H9 (cell line): ENCODE results near the gene MAP3K2. TPM values are rescaled to one million over a fixed set of nuclear protein-coding genes. Genes with fewer than 3 reads are reported as not detected.

Experiments
- DNase-seq: peaks from one replicate; pipeline ENCODE4 v3.0.0-alpha.2; 2017
- H2AFZ ChIP-seq: one replicate; pipeline ENCODE4 v1.6.1; 2013; ENCODE audit warnings: mild to moderate bottlenecking, low read length, control low read depth, moderate library complexity
- H2AK5ac ChIP-seq: 2 replicates; pipeline ENCODE4 v1.6.1; 2013; ENCODE audit warnings: low read length, control low read depth, mixed read lengths; ENCODE audit not compliant: insufficient read length
- H2BK120ac ChIP-seq: one replicate; pipeline ENCODE4 v1.6.1; 2013; ENCODE audit warnings: low read depth, mild to moderate bottlenecking, low read length, control low read depth, inconsistent platforms; ENCODE audit not compliant: poor library complexity, severe bottlenecking
- H2BK12ac ChIP-seq: 2 replicates; pipeline ENCODE4 v1.6.1; 2013; ENCODE audit warnings: low read length, control low read depth, mixed read lengths, low read depth; ENCODE audit not compliant: insufficient read length
- H2BK15ac ChIP-seq: 2 replicates; pipeline ENCODE4 v1.6.1; 2013; ENCODE audit warnings: low read depth, low read length, control low read depth
- H2BK20ac ChIP-seq: one replicate; pipeline ENCODE4 v1.6.1; 2013; ENCODE audit warnings: low read depth, mild to moderate bottlenecking, low read length, control low read depth, inconsistent platforms; ENCODE audit not compliant: poor library complexity, severe bottlenecking
- H2BK5ac ChIP-seq: 2 replicates; pipeline ENCODE4 v1.6.1; 2013; ENCODE audit warnings: low read length, control low read depth, mixed read lengths; ENCODE audit not compliant: insufficient read length
- H3K14ac ChIP-seq: 2 replicates; pipeline ENCODE4 v1.6.1; 2013; ENCODE audit warnings: low read length, control low read depth; ENCODE audit not compliant: insufficient read depth
- H3K18ac ChIP-seq: 2 replicates; pipeline ENCODE4 v1.6.1; 2013; ENCODE audit warnings: low read depth, mild to moderate bottlenecking, mixed read lengths, low read length, control low read depth; ENCODE audit not compliant: insufficient read length
- H3K23ac ChIP-seq: 2 replicates; pipeline ENCODE4 v1.6.1; 2013; ENCODE audit warnings: low read length, control low read depth, mixed read lengths, low read depth; ENCODE audit not compliant: insufficient read length
- H3K23me2 ChIP-seq: 2 replicates; pipeline ENCODE4 v1.6.1; 2013; ENCODE audit warnings: low read depth, mild to moderate bottlenecking, mixed read lengths, low read length, control low read depth; ENCODE audit not compliant: insufficient read length, poor library complexity, severe bottlenecking
- H3K27ac ChIP-seq: 2 replicates; pipeline ENCODE4 v1.5.1; 2013; ENCODE audit warnings: low read length, control low read depth, mixed read lengths, low read depth; ENCODE audit not compliant: insufficient read length
- H3K27me3 ChIP-seq: 2 replicates; pipeline ENCODE4 v1.6.1; 2013; ENCODE audit warnings: low read length, control low read depth, inconsistent platforms; ENCODE audit not compliant: insufficient read depth
- H3K4ac ChIP-seq: 2 replicates; pipeline ENCODE4 v1.6.1; 2013; ENCODE audit warnings: low read depth, mild to moderate bottlenecking, control low read depth, inconsistent platforms, low read length, moderate library complexity
- H3K4me1 ChIP-seq: 2 replicates; pipeline ENCODE4 v1.6.1; 2013; ENCODE audit warnings: low read length, control low read depth, inconsistent platforms; ENCODE audit not compliant: insufficient read depth
- H3K4me2 ChIP-seq: 2 replicates; pipeline ENCODE4 v1.6.1; 2013; ENCODE audit warnings: low read length, control low read depth, mixed read lengths; ENCODE audit not compliant: insufficient read length, insufficient read depth
- H3K56ac ChIP-seq: 2 replicates; pipeline ENCODE4 v1.6.1; 2013; ENCODE audit warnings: low read depth, mild to moderate bottlenecking, mixed read lengths, low read length, control low read depth; ENCODE audit not compliant: insufficient read length
- H3K79me1 ChIP-seq: 2 replicates; pipeline ENCODE4 v1.6.1; 2013; ENCODE audit warnings: low read depth, mild to moderate bottlenecking, moderate library complexity, low read length, control low read depth, inconsistent platforms; ENCODE audit not compliant: insufficient read depth, poor library complexity, severe bottlenecking
- H3K79me2 ChIP-seq: 2 replicates; pipeline ENCODE4 v1.6.1; 2013; ENCODE audit warnings: low read length, control low read depth, inconsistent platforms; ENCODE audit not compliant: insufficient read depth
- H3K9ac ChIP-seq: 2 replicates; pipeline ENCODE4 v1.6.1; 2013; ENCODE audit warnings: low read length, control low read depth, mixed read lengths; ENCODE audit not compliant: insufficient read length; ENCODE audit errors: extremely low read depth
- H3K9me3 ChIP-seq: one replicate; pipeline ENCODE4 v1.6.1; 2013; ENCODE audit warnings: low read depth, low read length, inconsistent platforms; ENCODE audit not compliant: control insufficient read depth
- H3T11ph ChIP-seq: one replicate; pipeline ENCODE4 v1.6.1; 2013; ENCODE audit warnings: mild to moderate bottlenecking, low read length, control low read depth, inconsistent platforms
- H4K20me1 ChIP-seq: one replicate; pipeline ENCODE4 v1.6.1; 2013; ENCODE audit not compliant: control insufficient read depth, insufficient read length, insufficient read depth
- H4K5ac ChIP-seq: 2 replicates; pipeline ENCODE4 v1.6.1; 2013; ENCODE audit warnings: low read depth, mild to moderate bottlenecking, mixed read lengths, low read length, control low read depth; ENCODE audit not compliant: insufficient read length
- H4K8ac ChIP-seq: replicated peaks from 2 replicates; pipeline ENCODE4 v1.6.1; 2013; ENCODE audit warnings: low read length, control low read depth, mixed read lengths, low read depth; ENCODE audit not compliant: insufficient read length
- H4K91ac ChIP-seq: 2 replicates; pipeline ENCODE4 v1.6.1; 2013; ENCODE audit warnings: low read depth, mild to moderate bottlenecking, moderate library complexity, mixed read lengths, low read length, control low read depth; ENCODE audit not compliant: insufficient read length
- H3K27ac Mint-ChIP-seq, 3 experiments: 2 replicates in 2 of 3; 3 replicates in 1 of 3; pipeline ENCODE4 v1.8.0; 2020 to 2021; ENCODE audit warnings: mixed read lengths in 3 of 3, mild to moderate bottlenecking in 1 of 3, moderate library complexity in 1 of 3
- H3K27me3 Mint-ChIP-seq: 2 replicates; pipeline ENCODE4 v1.8.0; 2021; ENCODE audit warnings: low read depth, mild to moderate bottlenecking, moderate library complexity, mixed read lengths
- H3K36me3 Mint-ChIP-seq, 3 experiments: 2 replicates in 2 of 3; 3 replicates in 1 of 3; pipeline ENCODE4 v1.8.0; 2020 to 2021; ENCODE audit warnings: low read depth in 3 of 3, mixed read lengths in 3 of 3; ENCODE audit not compliant: insufficient read depth in 1 of 3
- H3K4me1 Mint-ChIP-seq, 2 experiments: 2 replicates each; pipeline ENCODE4 v1.8.0; 2020; ENCODE audit warnings: mixed read lengths in 2 of 2
- H3K4me3 Mint-ChIP-seq, 2 experiments: 2 replicates in 1 of 2; 3 replicates in 1 of 2; pipeline ENCODE4 v1.8.0; 2020 to 2021; ENCODE audit warnings: mild to moderate bottlenecking in 2 of 2, mixed read lengths in 2 of 2, moderate library complexity in 1 of 2
- H3K9me3 Mint-ChIP-seq, 2 experiments: 2 replicates in 1 of 2; 3 replicates in 1 of 2; pipeline ENCODE4 v1.8.0; 2020; ENCODE audit warnings: mild to moderate bottlenecking in 2 of 2, mixed read lengths in 2 of 2, moderate library complexity in 1 of 2
- CTCF ChIP-seq: fragments of 200-600 bp; sonication (generic); conservative IDR thresholded peaks from 3 replicates; pipeline ENCODE4 v1.8.0; 2021; ENCODE audit warnings: antibody characterized with exemption, mild to moderate bottlenecking
- WGBS: extraction: QIAGEN DNeasy Blood & Tissue Kit; methylation state at CpG from one replicate; pipeline ENCODE4 v1.1.7; 2013; ENCODE audit warnings: missing lambda C conversion rate, low lambda C conversion rate, mixed read lengths; ENCODE audit not compliant: insufficient read length; ENCODE audit errors: extremely low coverage; 5-methylcytosine and 5-hydroxymethylcytosine counted together
- total RNA-seq: library from RNA; stranded (reverse); gene quantifications from 2 replicates; pipeline ENCODE4 v1.2.1, GENCODE V29; 2021

Gene MAP3K2
- total RNA-seq, 1 experiment from 2014 or later, result 25.8 TPM

DNA sequence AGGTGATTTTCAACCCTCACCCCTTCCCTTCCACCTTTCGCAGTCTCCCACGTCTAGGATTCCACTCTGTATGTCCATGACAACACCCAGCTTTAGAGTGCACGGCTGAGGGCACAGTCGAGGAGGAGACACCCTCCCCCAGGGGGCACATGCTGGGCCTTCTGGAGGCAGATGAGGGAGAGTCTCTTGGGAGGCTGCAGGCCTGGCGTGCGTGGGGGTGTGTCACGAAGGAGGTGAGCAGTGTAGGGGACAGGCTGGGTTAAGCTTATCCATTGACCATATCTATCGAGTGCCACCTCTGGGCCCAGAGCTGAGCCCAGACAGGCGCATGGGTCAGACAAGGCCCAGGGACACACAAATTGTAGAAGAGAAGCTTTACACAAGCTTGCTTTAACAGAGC, 49.3 kb upstream of the MAP3K2 start:
- no CpG with 5 or more reads among the region's 9 CpGs for WGBS
- no peak overlapping the region for H3T11ph ChIP-seq
- no peak overlapping the region for H3K9ac ChIP-seq
- H3K14ac ChIP-seq, result no peak overlapping the region
- H3K79me2 ChIP-seq, result no peaks in the 10 kb centered on the region
- H4K20me1 ChIP-seq, result no peaks in the 10 kb centered on the region
- no peaks in the 10 kb centered on the region for H3K4me1 ChIP-seq
- peaks cover 3 to 10% of the 10 kb centered on the region in 2 experiments for H3K4me1 Mint-ChIP-seq
- H3K9me3 ChIP-seq, result no peaks in the 10 kb centered on the region
- no peak overlapping the region for H3K27ac ChIP-seq
- no peak overlapping the region for H3K23ac ChIP-seq
- H3K9me3 Mint-ChIP-seq, result peaks cover 4 to 8% of the 10 kb centered on the region in 2 experiments; a peak in 3 of 5 replicates
- H2BK5ac ChIP-seq, result no peak overlapping the region
- DNase-seq, result no peak
- no peak overlapping the region for H3K4me3 Mint-ChIP-seq
- no peak for TF ChIP-seq CTCF
- H3K4ac ChIP-seq, result no peak overlapping the region
- no peaks in the 10 kb centered on the region; a peak in 1 of 7 replicates for H3K36me3 Mint-ChIP-seq
- no peak overlapping the region for H2BK20ac ChIP-seq
- H2AK5ac ChIP-seq, result no peak overlapping the region
- no peaks in the 10 kb centered on the region for H3K23me2 ChIP-seq
- no peak overlapping the region for H2AFZ ChIP-seq
- H2BK120ac ChIP-seq, result no peak overlapping the region
- no peaks in the 10 kb centered on the region for H3K79me1 ChIP-seq
- H4K91ac ChIP-seq, result no peak overlapping the region
- H3K4me2 ChIP-seq, result no peak overlapping the region
- no peak overlapping the region for H3K56ac ChIP-seq
- H2BK12ac ChIP-seq, result no peak overlapping the region
- no peak overlapping the region for H3K18ac ChIP-seq
- no peak overlapping the region for H4K5ac ChIP-seq
- no peak overlapping the region for H4K8ac ChIP-seq
- H3K27ac Mint-ChIP-seq, result peak overlapping the region in 1 of 3 experiments; percentile 77; a peak in 1 of 7 replicates
- peaks cover 4% of the 10 kb centered on the region; the same call in 1 of the 2 replicates for H3K27me3 Mint-ChIP-seq
- no peaks in the 10 kb centered on the region for H3K27me3 ChIP-seq
- H2BK15ac ChIP-seq, result no peak overlapping the region
